ENCODE results near the gene HSPG2. TPM values are rescaled to one million over a fixed set of nuclear protein-coding genes. Genes with fewer than 3 reads are reported as not detected.
"Not testable (repeated sequence)": the region's sequence is repeated elsewhere in the genome, so short reads cannot be mapped to it uniquely, and the experiment has no call there.

The HSPG2 gene
- total and polyA plus RNA-seq, 2 experiments from 2014 or later: 62.3 to 193 TPM

GRCh38 chr1:21779613-21780521, 157.2 kb downstream of the HSPG2 start:
- peak in 1 of 2 donors; percentile 39 for DNase-seq (ENCODE audit: low read depth in 1 of 2, low spot score in 1 of 2)
- Histone ChIP-seq H3K4me1 (ENCODE audit: low read depth) (peaks cover 5% of the 10 kb centered on the region), H3K27me3 (no peaks in the 10 kb centered on the region), H3K4me3 (no peak overlapping the region), H3K9me3 (ENCODE audit: low read depth) (no peaks in the 10 kb centered on the region), H3K27ac (no peak overlapping the region), H3K36me3 (no peaks in the 10 kb centered on the region)
- TF ChIP-seq, protein P1, sequence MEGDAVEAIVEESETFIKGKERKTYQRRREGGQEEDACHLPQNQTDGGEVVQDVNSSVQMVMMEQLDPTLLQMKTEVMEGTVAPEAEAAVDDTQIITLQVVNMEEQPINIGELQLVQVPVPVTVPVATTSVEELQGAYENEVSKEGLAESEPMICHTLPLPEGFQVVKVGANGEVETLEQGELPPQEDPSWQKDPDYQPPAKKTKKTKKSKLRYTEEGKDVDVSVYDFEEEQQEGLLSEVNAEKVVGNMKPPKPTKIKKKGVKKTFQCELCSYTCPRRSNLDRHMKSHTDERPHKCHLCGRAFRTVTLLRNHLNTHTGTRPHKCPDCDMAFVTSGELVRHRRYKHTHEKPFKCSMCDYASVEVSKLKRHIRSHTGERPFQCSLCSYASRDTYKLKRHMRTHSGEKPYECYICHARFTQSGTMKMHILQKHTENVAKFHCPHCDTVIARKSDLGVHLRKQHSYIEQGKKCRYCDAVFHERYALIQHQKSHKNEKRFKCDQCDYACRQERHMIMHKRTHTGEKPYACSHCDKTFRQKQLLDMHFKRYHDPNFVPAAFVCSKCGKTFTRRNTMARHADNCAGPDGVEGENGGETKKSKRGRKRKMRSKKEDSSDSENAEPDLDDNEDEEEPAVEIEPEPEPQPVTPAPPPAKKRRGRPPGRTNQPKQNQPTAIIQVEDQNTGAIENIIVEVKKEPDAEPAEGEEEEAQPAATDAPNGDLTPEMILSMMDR (IDR thresholded peaks at IDR 0.05; ENCODE audit: low read depth, low read length): no peak

GRCh38 chr1:21778405-21778727, 158.7 kb downstream of the HSPG2 start:
- TF ChIP-seq, protein P1 (IDR thresholded peaks at IDR 0.05; ENCODE audit: low read depth, low read length): no peak
- Histone ChIP-seq H3K9me3 (ENCODE audit: low read depth) (no peaks in the 10 kb centered on the region), H3K4me3 (no peak overlapping the region), H3K27me3 (no peaks in the 10 kb centered on the region), H3K27ac (no peak overlapping the region), H3K4me1 (ENCODE audit: low read depth) (peaks cover 5% of the 10 kb centered on the region), H3K36me3 (no peaks in the 10 kb centered on the region)
- no peak for DNase-seq (ENCODE audit: low read depth in 1 of 2, low spot score in 1 of 2)

- not testable (repeated sequence) for H3K27ac ChIP-seq; H3K4me1 ChIP-seq (ENCODE audit: low read depth); H3K4me3 ChIP-seq; DNase-seq (ENCODE audit: low read depth in 1 of 2, low spot score in 1 of 2); H3K36me3 ChIP-seq; H3K9me3 ChIP-seq (ENCODE audit: low read depth); H3K27me3 ChIP-seq
Measured at GRCh38 chr1:21776925-21777324, 160.2 kb downstream of the HSPG2 start.

DNA sequence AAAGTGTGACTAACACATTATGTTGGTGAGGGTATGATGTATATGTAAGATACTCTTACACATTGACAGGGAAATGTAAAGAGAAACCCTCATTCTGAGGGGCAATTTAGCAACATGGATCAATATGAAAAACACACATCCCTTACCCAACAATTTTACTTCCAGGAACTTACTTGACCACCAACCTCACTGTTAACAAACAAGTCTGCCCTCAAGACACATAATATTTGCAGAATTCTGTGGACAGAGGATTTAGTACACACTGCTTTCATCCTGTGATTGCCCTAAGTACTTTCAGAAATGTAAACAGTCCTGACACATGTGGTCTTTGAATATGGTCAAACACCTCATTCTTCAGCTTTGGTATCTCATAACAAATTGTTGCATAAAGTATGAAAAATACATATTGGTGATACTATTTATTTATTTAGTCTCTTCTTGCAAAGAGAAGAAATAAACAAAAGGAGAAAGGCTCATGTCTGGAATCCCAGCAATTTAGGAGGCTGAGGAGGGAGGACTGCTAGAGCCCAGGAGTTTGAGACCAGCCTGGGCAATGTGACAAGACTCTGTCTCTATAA, 161.0 kb downstream of the HSPG2 start:
- Histone ChIP-seq H3K27ac (no peak overlapping the region), H3K9me3 (ENCODE audit: low read depth) (no peaks in the 10 kb centered on the region), H3K36me3 (no peaks in the 10 kb centered on the region), H3K4me1 (ENCODE audit: low read depth) (no peaks in the 10 kb centered on the region), H3K4me3 (no peak overlapping the region), H3K27me3 (no peaks in the 10 kb centered on the region)
- TF ChIP-seq, protein P1 (IDR thresholded peaks at IDR 0.05; ENCODE audit: low read depth, low read length): no peak
- no peak for DNase-seq (ENCODE audit: low read depth in 1 of 2, low spot score in 1 of 2)

DNA sequence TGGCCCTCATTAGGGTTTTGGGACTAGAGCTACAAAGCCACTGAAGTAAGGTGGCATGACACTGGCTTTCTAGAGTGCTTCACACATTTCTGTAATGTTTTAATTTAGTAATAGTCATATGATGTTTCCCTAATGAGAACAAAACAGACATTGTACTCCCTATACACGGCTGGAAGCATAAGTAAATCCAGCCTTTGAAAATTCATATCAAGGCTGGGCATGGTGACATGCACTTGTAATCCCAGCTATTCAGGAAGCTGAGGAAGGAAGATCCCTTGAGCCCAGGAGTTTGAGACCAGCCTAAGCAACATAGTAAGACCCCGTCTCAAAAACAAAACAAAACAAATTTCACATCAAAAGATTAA, 161.6 kb downstream of the HSPG2 start:
- TF ChIP-seq, protein P1 (IDR thresholded peaks at IDR 0.05; ENCODE audit: low read depth, low read length): no peak
- Histone ChIP-seq H3K36me3 (no peaks in the 10 kb centered on the region), H3K4me1 (ENCODE audit: low read depth) (no peaks in the 10 kb centered on the region), H3K27ac (no peak overlapping the region), H3K4me3 (no peak overlapping the region), H3K27me3 (no peaks in the 10 kb centered on the region), H3K9me3 (ENCODE audit: low read depth) (no peaks in the 10 kb centered on the region)
- DNase-seq (ENCODE audit: low read depth in 1 of 2, low spot score in 1 of 2): no peak

- H3K4me1 ChIP-seq (ENCODE audit: low read depth): no peaks in the 10 kb centered on the region
- H3K27ac ChIP-seq: no peak overlapping the region
- H3K4me3 ChIP-seq: no peak overlapping the region
- H3K27me3 ChIP-seq: no peaks in the 10 kb centered on the region
- no peaks in the 10 kb centered on the region for H3K36me3 ChIP-seq
- TF ChIP-seq, protein P1 (IDR thresholded peaks at IDR 0.05; ENCODE audit: low read depth, low read length): no peak
- no peaks in the 10 kb centered on the region for H3K9me3 ChIP-seq (ENCODE audit: low read depth)
- DNase-seq (ENCODE audit: low read depth in 1 of 2, low spot score in 1 of 2): no peak
Measured at GRCh38 chr1:21774835-21775549, 162.1 kb downstream of the HSPG2 start.

Data from cardiac muscle cell (in vitro differentiated cells and primary cell).